Uterus (tissue), 2 donors: ENCODE measurements around the gene FAF1.

Experiments used
- CTCF ChIP-seq, 4 experiments: fragments of 200-600 bp in 2 of 4; fragments of 450-650 bp in 2 of 4; sonication (generic) in 2 of 4; IDR thresholded peaks; one replicate each; pipeline ENCODE4 v1.5.1; 2016 to 2019; ENCODE audit warnings: antibody characterized with exemption in 4 of 4, mild to moderate bottlenecking in 2 of 4, moderate library complexity in 1 of 4
- POLR2A ChIP-seq, 2 donors: fragments of 450-650 bp; IDR thresholded peaks; one replicate each; pipeline ENCODE4 v1.6.1; 2016; ENCODE audit warnings: antibody characterized with exemption in 2 of 2, mild to moderate bottlenecking in 1 of 2, moderate library complexity in 1 of 2

DNA sequence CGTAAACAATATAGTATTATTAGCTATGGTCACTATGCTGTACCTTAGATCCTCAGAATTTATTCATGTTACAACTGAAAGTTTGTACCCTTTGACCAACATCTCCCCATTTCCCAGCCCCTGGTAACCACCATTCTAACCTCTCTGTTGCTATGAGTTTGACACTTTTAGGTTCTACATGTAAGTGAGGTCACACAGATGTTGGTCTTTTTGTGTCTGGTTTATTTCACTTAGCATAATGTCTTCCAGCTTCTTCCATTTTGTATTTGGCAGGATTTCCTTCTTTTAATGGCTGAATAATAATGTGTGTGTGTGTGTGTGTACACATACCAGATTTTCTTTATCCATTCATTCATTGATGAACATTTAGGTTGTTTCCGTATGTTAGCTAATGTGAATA is 139.5 kb downstream of the FAF1 start:
- TF ChIP-seq CTCF (IDR thresholded peaks at IDR 0.05) (no peak), POLR2A (IDR thresholded peaks at IDR 0.05) (no peak)
